ENCODE results near the gene RNF157.

DNA sequence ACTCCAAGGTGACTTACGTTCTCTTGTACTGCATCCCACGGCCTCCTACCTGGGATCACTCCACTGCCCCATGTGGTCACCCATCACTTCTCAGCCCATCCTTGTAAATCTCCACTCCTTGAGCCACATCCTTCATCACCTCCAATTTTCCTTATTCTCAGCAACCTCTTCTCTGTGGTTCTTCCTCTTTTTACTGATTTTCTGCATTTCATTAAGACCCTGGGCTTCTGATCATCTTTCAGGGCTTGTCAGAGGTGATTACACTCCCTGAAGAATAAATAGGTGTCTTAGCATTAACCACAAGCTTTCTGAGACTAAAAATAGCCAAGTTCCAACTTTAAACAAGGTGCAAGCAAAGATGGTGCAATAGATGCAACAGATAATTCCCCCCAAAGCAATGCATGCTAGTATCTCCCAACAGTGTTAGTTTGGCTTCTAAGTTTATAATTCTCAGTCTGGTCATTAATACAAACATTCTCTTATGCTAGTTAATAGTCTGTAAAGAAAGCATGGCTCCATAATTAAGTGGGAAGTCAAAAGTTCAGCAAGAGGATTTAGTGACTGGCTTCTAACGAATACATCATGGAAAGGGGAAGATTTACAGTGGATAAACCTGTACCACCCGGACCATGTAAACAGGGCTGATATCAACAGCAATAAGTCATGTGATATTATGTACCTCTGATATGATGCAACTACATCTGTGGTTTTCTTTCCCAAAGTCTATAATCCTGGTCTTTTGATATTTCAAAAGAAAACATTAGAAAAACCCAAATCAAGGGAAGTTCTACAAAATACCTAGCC lies 51.9 kb downstream of the RNF157 start:
- TF ChIP-seq EZH2 (conservative IDR thresholded peaks at IDR 0.05; ENCODE audit: low read depth, low read length) = no peak
- TF ChIP-seq HNRNPK (IDR thresholded peaks at IDR 0.05; ENCODE audit: low read depth, low read length, poor library complexity, severe bottlenecking) = no peak
- TF ChIP-seq ZNF766 (CRISPR knock-in tag; IDR thresholded peaks at IDR 0.05; ENCODE audit: borderline replicate concordance) = no peak
- TF ChIP-seq ELF1 (CRISPR knock-in tag; IDR thresholded peaks at IDR 0.05) = no peak
- no peak for TF ChIP-seq ZSCAN29 (CRISPR knock-in tag; conservative IDR thresholded peaks at IDR 0.05)
- TF ChIP-seq, protein P1, sequence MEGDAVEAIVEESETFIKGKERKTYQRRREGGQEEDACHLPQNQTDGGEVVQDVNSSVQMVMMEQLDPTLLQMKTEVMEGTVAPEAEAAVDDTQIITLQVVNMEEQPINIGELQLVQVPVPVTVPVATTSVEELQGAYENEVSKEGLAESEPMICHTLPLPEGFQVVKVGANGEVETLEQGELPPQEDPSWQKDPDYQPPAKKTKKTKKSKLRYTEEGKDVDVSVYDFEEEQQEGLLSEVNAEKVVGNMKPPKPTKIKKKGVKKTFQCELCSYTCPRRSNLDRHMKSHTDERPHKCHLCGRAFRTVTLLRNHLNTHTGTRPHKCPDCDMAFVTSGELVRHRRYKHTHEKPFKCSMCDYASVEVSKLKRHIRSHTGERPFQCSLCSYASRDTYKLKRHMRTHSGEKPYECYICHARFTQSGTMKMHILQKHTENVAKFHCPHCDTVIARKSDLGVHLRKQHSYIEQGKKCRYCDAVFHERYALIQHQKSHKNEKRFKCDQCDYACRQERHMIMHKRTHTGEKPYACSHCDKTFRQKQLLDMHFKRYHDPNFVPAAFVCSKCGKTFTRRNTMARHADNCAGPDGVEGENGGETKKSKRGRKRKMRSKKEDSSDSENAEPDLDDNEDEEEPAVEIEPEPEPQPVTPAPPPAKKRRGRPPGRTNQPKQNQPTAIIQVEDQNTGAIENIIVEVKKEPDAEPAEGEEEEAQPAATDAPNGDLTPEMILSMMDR (CRISPR knock-in tag; IDR thresholded peaks at IDR 0.05) = no peak
- TF ChIP-seq HIVEP1 (CRISPR knock-in tag; IDR thresholded peaks at IDR 0.05) = no peak
- TF ChIP-seq, protein P2, sequence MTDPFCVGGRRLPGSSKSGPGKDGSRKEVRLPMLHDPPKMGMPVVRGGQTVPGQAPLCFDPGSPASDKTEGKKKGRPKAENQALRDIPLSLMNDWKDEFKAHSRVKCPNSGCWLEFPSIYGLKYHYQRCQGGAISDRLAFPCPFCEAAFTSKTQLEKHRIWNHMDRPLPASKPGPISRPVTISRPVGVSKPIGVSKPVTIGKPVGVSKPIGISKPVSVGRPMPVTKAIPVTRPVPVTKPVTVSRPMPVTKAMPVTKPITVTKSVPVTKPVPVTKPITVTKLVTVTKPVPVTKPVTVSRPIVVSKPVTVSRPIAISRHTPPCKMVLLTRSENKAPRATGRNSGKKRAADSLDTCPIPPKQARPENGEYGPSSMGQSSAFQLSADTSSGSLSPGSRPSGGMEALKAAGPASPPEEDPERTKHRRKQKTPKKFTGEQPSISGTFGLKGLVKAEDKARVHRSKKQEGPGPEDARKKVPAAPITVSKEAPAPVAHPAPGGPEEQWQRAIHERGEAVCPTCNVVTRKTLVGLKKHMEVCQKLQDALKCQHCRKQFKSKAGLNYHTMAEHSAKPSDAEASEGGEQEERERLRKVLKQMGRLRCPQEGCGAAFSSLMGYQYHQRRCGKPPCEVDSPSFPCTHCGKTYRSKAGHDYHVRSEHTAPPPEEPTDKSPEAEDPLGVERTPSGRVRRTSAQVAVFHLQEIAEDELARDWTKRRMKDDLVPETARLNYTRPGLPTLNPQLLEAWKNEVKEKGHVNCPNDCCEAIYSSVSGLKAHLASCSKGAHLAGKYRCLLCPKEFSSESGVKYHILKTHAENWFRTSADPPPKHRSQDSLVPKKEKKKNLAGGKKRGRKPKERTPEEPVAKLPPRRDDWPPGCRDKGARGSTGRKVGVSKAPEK (CRISPR knock-in tag; IDR thresholded peaks at IDR 0.05; ENCODE audit: borderline replicate concordance) = no peak
- TF ChIP-seq TAF1 (CRISPR knock-in tag; IDR thresholded peaks at IDR 0.05) = no peak
- TF ChIP-seq, protein P3, sequence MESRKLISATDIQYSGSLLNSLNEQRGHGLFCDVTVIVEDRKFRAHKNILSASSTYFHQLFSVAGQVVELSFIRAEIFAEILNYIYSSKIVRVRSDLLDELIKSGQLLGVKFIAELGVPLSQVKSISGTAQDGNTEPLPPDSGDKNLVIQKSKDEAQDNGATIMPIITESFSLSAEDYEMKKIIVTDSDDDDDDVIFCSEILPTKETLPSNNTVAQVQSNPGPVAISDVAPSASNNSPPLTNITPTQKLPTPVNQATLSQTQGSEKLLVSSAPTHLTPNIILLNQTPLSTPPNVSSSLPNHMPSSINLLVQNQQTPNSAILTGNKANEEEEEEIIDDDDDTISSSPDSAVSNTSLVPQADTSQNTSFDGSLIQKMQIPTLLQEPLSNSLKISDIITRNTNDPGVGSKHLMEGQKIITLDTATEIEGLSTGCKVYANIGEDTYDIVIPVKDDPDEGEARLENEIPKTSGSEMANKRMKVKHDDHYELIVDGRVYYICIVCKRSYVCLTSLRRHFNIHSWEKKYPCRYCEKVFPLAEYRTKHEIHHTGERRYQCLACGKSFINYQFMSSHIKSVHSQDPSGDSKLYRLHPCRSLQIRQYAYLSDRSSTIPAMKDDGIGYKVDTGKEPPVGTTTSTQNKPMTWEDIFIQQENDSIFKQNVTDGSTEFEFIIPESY (CRISPR knock-in tag; IDR thresholded peaks at IDR 0.05) = no peak
- no peak for TF ChIP-seq ZNF776 (CRISPR knock-in tag; IDR thresholded peaks at IDR 0.05)
- TF ChIP-seq MAFK (conservative IDR thresholded peaks at IDR 0.05 in 1 of 2, IDR thresholded peaks at IDR 0.05 in 1 of 2; ENCODE audit: low read length in 2 of 2) = no peak
